Right ventricle myocardium inferior (tissue), 1 donor: ENCODE measurements around the gene DGAT2. TPM values are rescaled to one million over a fixed set of nuclear protein-coding genes. Genes with fewer than 3 reads are reported as not detected.
A peak's percentile ranks its signal among the peaks of the same experiment; 100 is the strongest.
"Not testable (repeated sequence)": the region's sequence is repeated elsewhere in the genome, so short reads cannot be mapped to it uniquely, and the experiment has no call there.

Experiments
- ATAC-seq: fragments of 200-7000 bp; cut with Tn5 transposase; one replicate; pipeline ENCODE4 v1.9.1; 2020; ENCODE audit warnings: mild to moderate bottlenecking, moderate library complexity
- DNase-seq: peaks from one replicate; pipeline ENCODE4 v3.0.0; 2021; ENCODE audit errors: missing footprints
- intact Hi-C: fragments of 100-400 bp; cut with DNase I; formaldehyde crosslinking; loops from one replicate; pipeline ENCODE4 v1.11.0; 2022
- total RNA-seq: library from RNA; stranded (reverse); fragmentation: NEBNext Ultra II Directional; extraction: Animal tissue kit (Norgen Biotek cat#: 25700); gene quantifications from one replicate; pipeline ENCODE4 v1.2.1, GENCODE V29; 2021
- donor health status: DM: no; HTN: yes; CAD: no; lungs with severe emphysema.

The DGAT2 gene
- total RNA-seq, 1 donor from 2014 or later = 25.5 TPM

GRCh38 chr11:75743711-75744563, 24.6 kb upstream of the DGAT2 start:
- peak; percentile 37 for DNase-seq
- peak; percentile 47 for ATAC-seq
- intact Hi-C loops = no loop called here

- DNase-seq (no peak), ATAC-seq (peak; percentile 96)
- intact Hi-C loops = loop anchor here (1.0 kb wide), 1 partner anchor 47 kb away; no protein-coding TSS in a partner anchor
Measured at GRCh38 chr11:75745807-75746206, 22.8 kb upstream of the DGAT2 start.

- DNase-seq, ATAC-seq, intact Hi-C loops: not testable (repeated sequence)
Measured at GRCh38 chr11:75748729-75749273, 19.8 kb upstream of the DGAT2 start.

- ATAC-seq, DNase-seq, intact Hi-C loops: not testable (repeated sequence)
Measured at GRCh38 chr11:75754933-75755332, 13.6 kb upstream of the DGAT2 start.

- intact Hi-C loops = no loop called here
- DNase-seq (no peak), ATAC-seq (no peak)
Measured at GRCh38 chr11:75757651-75758050, 10.9 kb upstream of the DGAT2 start.

GRCh38 chr11:75759832-75760231, 8.7 kb upstream of the DGAT2 start:
- DNase-seq = no peak
- intact Hi-C loops = no loop called here

GRCh38 chr11:75760243-75760642, 8.3 kb upstream of the DGAT2 start:
- no peak for DNase-seq
- no peak for ATAC-seq
- intact Hi-C loops = no loop called here

More at GRCh38 chr11:75759832-75760231, 8.7 kb upstream of the DGAT2 start:
- ATAC-seq = no peak

GRCh38 chr11:75760710-75761493, 7.7 kb upstream of the DGAT2 start:
- ATAC-seq (no peak), DNase-seq (no peak)
- intact Hi-C loops = no loop called here

GRCh38 chr11:75762158-75762557, 6.4 kb upstream of the DGAT2 start:
- ATAC-seq (no peak), DNase-seq (no peak)
- intact Hi-C loops = no loop called here

- DNase-seq (no peak), ATAC-seq (no peak)
- intact Hi-C loops = no loop called here
Measured at GRCh38 chr11:75762885-75763284, 5.7 kb upstream of the DGAT2 start.

- ATAC-seq (no peak), DNase-seq (no peak)
- intact Hi-C loops = no loop called here
Measured at GRCh38 chr11:75763846-75764245, 4.7 kb upstream of the DGAT2 start.

GRCh38 chr11:75765116-75765515, 3.5 kb upstream of the DGAT2 start:
- intact Hi-C loops = no loop called here
- DNase-seq (no peak), ATAC-seq (no peak)

GRCh38 chr11:75766443-75767227, 1.9 kb upstream of the DGAT2 start:
- intact Hi-C loops = no loop called here
- ATAC-seq (no peak), DNase-seq (no peak)

GRCh38 chr11:75767228-75767572, 1.4 kb upstream of the DGAT2 start:
- DNase-seq (no peak), ATAC-seq (no peak)
- intact Hi-C loops = no loop called here

- intact Hi-C loops = loop anchor here (1.0 kb wide), 2 partner anchors 43 to 61 kb away; no protein-coding TSS in a partner anchor
- DNase-seq = no peak
- no peak for ATAC-seq
Measured at GRCh38 chr11:75767793-75768111, 826 bp upstream of the DGAT2 start.

GRCh38 chr11:75768909-75769771, 562 bp downstream of the DGAT2 start:
- ATAC-seq (peak; percentile 2), DNase-seq (no peak)
- intact Hi-C loops = loop anchor here (1.0 kb wide), 2 partner anchors 45 to 63 kb away; no protein-coding TSS in a partner anchor

GRCh38 chr11:75770102-75770501, 1.5 kb downstream of the DGAT2 start:
- no peak for DNase-seq
- intact Hi-C loops = no loop called here
- ATAC-seq = no peak
